Stomach (tissue), 9 donors: ENCODE results near the gene P2RY8. TPM values are rescaled to one million over a fixed set of nuclear protein-coding genes. Genes with fewer than 3 reads are reported as not detected.

Source experiments
- DNase-seq, 2 donors: peaks; one replicate each; pipeline versions ENCODE4 v3.0.0 to v3.0.0-alpha.2; 2013 to 2019
- H3K27ac ChIP-seq, 5 donors: fragments of 200-600 bp in 4 of 5; sonication (generic) in 4 of 5; one replicate each; pipeline ENCODE4 v1.5.1; 2013 to 2019; ENCODE audit warnings: mild to moderate bottlenecking in 1 of 5, moderate library complexity in 1 of 5
- H3K27me3 ChIP-seq, 3 donors: fragments of 200-600 bp; sonication (generic); one replicate each; pipeline ENCODE4 v1.5.1; 2017 to 2019; ENCODE audit warnings: mixed run types in 1 of 3
- H3K36me3 ChIP-seq, 4 donors: fragments of 200-600 bp; sonication (generic); 1 replicate in 3 of 4; 2 replicates in 1 of 4; pipeline ENCODE4 v1.5.1; 2016 to 2019
- H3K4me1 ChIP-seq, 4 donors: fragments of 200-600 bp; sonication (generic); one replicate each; pipeline ENCODE4 v1.5.1; 2016 to 2019
- H3K4me3 ChIP-seq, 4 donors: fragments of 200-600 bp; sonication (generic) in 3 of 4; one replicate each; pipeline ENCODE4 v1.5.1; 2016 to 2019; ENCODE audit warnings: mild to moderate bottlenecking in 1 of 4
- H3K9me3 ChIP-seq, 4 donors: fragments of 200-600 bp; sonication (generic); one replicate each; pipeline ENCODE4 v1.5.1; 2016 to 2019
- EP300 ChIP-seq: sonication (generic); formaldehyde crosslinking; IDR thresholded peaks from one replicate; pipeline ENCODE4 v1.6.1; 2017; ENCODE audit warnings: antibody characterized with exemption
- POLR2A ChIP-seq, 4 donors: fragments of 450-650 bp; IDR thresholded peaks; one replicate each; pipeline ENCODE4 v1.6.1; 2016; ENCODE audit warnings: antibody characterized with exemption in 4 of 4, control low read depth in 2 of 4, mild to moderate bottlenecking in 1 of 4, moderate library complexity in 1 of 4
- POLR2AphosphoS5 ChIP-seq, 3 donors: sonication (generic); formaldehyde crosslinking; IDR thresholded peaks; one replicate each; pipeline ENCODE4 v1.6.1; 2016; ENCODE audit warnings: antibody characterized with exemption in 3 of 3
- WGBS, 5 donors: extraction: QIAGEN DNeasy Blood & Tissue Kit in 3 of 5; methylation state at CpG; one replicate each; pipeline versions ENCODE4 v1.1.5 to v1.1.7; 2013 to 2018; 5-methylcytosine and 5-hydroxymethylcytosine counted together
- intact Hi-C: fragments of 100-400 bp; cut with DNase I; formaldehyde crosslinking; loops from one replicate; pipeline ENCODE4 v1.15.1; 2023; ENCODE audit warnings: low total_unique reads
- polyA plus RNA-seq, 3 donors: library from polyadenylated mRNA; stranded (reverse); fragments of 200-250 nt; gene quantifications; one replicate each; pipeline ENCODE4 v1.2.3, GENCODE V29; 2013
- total RNA-seq, 5 donors: library from RNA; depleted of rRNA; stranded (reverse); fragments of >200 nt; gene quantifications; one replicate each; pipeline versions ENCODE4 v1.1.0 to v1.2.3, GENCODE V29; 2014 to 2016
- TF ChIP-seq, protein P1 (sequence below), 7 experiments: fragments of 450-650 bp in 4 of 7; fragments of 200-600 bp in 3 of 7; sonication (generic) in 3 of 7; IDR thresholded peaks; one replicate each; pipeline ENCODE4 v1.5.1; 2016 to 2019; ENCODE audit warnings: antibody characterized with exemption in 7 of 7, control low read depth in 2 of 7, mild to moderate bottlenecking in 1 of 7
- donor health status: healthy with polysubstance abuse.
- donor health status: Bipolar disorder and iron deficiency.
- donor health status: healthy.

P2RY8 gene
- total and polyA plus RNA-seq, 8 donors: 0.31 to 3.3 (median 1.3) TPM; not detected in 2

DNA sequence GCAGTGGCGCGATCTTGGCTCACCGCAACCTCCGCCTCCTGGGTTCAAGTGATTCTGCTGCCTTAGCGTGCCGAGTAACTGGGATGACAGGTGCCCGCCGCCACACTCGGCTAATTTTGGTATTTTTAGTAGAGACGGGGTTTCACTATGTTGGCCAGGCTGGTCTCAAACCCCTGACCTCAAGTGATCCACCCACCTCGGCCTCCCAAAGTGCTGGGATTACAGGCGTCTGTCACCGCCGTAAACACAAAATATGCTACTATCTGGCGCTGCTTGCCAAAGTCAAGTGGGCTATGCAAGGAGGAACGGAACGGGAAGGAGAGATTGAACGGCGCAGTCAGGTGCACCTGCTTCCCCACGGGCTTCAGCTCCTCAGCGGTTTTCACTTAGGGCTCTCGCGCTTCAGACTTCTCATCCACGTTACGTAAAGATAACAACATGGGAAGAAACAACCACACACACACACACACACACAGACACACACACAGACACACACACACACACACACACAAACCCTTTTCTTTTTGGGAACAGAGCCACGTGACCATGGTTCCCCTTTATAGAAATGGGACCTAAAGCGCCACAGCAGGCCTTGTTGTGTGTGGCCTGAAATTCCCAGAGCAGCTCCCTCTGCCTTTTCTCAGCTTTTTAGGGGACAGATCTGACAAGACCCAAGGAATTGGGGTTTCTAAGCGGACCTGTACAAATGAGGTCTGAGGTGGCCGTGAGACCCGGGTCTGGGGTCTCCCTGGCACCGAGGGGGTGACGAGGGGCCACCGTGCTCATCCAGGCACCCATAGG lies 1.5 kb downstream of the P2RY8 start:
- no peak for TF ChIP-seq POLR2A (IDR thresholded peaks at IDR 0.05)
- intact Hi-C loops: no loop called here
- Histone ChIP-seq H3K4me3 (peak overlapping the region; percentile 31 to 42 (median 36)), H3K9me3 (no peaks in the 10 kb centered on the region), H3K27ac (peak overlapping the region in 3 of 5 donors; percentile 46 to 75 (median 70)), H3K27me3 (peaks cover 0 to 20% (median 0%) of the 10 kb centered on the region in 3 donors), H3K36me3 (no peaks in the 10 kb centered on the region), H3K4me1 (no peaks in the 10 kb centered on the region)
- peak in 1 of 2 donors; percentile 21 for DNase-seq
- WGBS, 5 donors: 60 to 74% (median 67%) methylated on average over 32 to 33 of the region's 33 CpGs

- H3K27ac ChIP-seq: peak overlapping the region in 2 of 5 donors; percentile 18 to 70
- H3K4me3 ChIP-seq: peak overlapping the region; percentile 8 to 42 (median 36)
- H3K4me1 ChIP-seq: no peaks in the 10 kb centered on the region
- WGBS, 5 donors: 43 to 58% (median 49%) methylated on average over 22 of the region's 22 CpGs
- H3K36me3 ChIP-seq: no peaks in the 10 kb centered on the region
- peaks cover 0 to 20% (median 0%) of the 10 kb centered on the region in 3 donors for H3K27me3 ChIP-seq
- intact Hi-C loops: no loop called here
- no peaks in the 10 kb centered on the region for H3K9me3 ChIP-seq
- DNase-seq: peak in 1 of 2 donors; percentile 22
- no peak for TF ChIP-seq POLR2AphosphoS5 (IDR thresholded peaks at IDR 0.05)
- TF ChIP-seq, protein P1, sequence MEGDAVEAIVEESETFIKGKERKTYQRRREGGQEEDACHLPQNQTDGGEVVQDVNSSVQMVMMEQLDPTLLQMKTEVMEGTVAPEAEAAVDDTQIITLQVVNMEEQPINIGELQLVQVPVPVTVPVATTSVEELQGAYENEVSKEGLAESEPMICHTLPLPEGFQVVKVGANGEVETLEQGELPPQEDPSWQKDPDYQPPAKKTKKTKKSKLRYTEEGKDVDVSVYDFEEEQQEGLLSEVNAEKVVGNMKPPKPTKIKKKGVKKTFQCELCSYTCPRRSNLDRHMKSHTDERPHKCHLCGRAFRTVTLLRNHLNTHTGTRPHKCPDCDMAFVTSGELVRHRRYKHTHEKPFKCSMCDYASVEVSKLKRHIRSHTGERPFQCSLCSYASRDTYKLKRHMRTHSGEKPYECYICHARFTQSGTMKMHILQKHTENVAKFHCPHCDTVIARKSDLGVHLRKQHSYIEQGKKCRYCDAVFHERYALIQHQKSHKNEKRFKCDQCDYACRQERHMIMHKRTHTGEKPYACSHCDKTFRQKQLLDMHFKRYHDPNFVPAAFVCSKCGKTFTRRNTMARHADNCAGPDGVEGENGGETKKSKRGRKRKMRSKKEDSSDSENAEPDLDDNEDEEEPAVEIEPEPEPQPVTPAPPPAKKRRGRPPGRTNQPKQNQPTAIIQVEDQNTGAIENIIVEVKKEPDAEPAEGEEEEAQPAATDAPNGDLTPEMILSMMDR (IDR thresholded peaks at IDR 0.05): no peak
- no peak for TF ChIP-seq EP300
- TF ChIP-seq POLR2A (IDR thresholded peaks at IDR 0.05): no peak
Measured at GRCh38 chrX:1534301-1535168, 2.5 kb downstream of the P2RY8 start.

GRCh38 chrX:1533058-1533457 lies 3.9 kb downstream of the P2RY8 start:
- DNase-seq: no peak
- intact Hi-C loops: no loop called here
- no peaks in the 10 kb centered on the region for H3K36me3 ChIP-seq
- TF ChIP-seq, protein P1 (IDR thresholded peaks at IDR 0.05): no peak
- TF ChIP-seq POLR2AphosphoS5 (IDR thresholded peaks at IDR 0.05) (no peak), POLR2A (IDR thresholded peaks at IDR 0.05) (no peak), EP300 (no peak)
- no peaks in the 10 kb centered on the region for H3K4me1 ChIP-seq
- no peaks in the 10 kb centered on the region for H3K9me3 ChIP-seq
- peaks cover 0 to 25% (median 0%) of the 10 kb centered on the region in 3 donors for H3K27me3 ChIP-seq
- 32 to 49% (median 42%) methylated on average over 4 of the region's 4 CpGs for WGBS, 5 donors
- H3K4me3 ChIP-seq: no peak overlapping the region
- H3K27ac ChIP-seq: no peak overlapping the region

- peaks cover 0 to 25% (median 0%) of the 10 kb centered on the region in 3 donors for H3K27me3 ChIP-seq
- intact Hi-C loops: no loop called here
- DNase-seq: no peak
- WGBS, 5 donors: 78 to 82% (median 80%) methylated on average over 9 to 10 of the region's 10 CpGs
- TF ChIP-seq POLR2AphosphoS5 (IDR thresholded peaks at IDR 0.05): no peak
- TF ChIP-seq, protein P1 (IDR thresholded peaks at IDR 0.05): no peak
- TF ChIP-seq POLR2A (IDR thresholded peaks at IDR 0.05): no peak
- no peak for TF ChIP-seq EP300
- no peak overlapping the region for H3K4me3 ChIP-seq
- H3K36me3 ChIP-seq: no peaks in the 10 kb centered on the region
- no peaks in the 10 kb centered on the region for H3K4me1 ChIP-seq
- no peak overlapping the region for H3K27ac ChIP-seq
- H3K9me3 ChIP-seq: no peaks in the 10 kb centered on the region
Measured at GRCh38 chrX:1531096-1531890, 5.7 kb downstream of the P2RY8 start.
